HEK293 (cell line): Measurements from ENCODE around the gene DHFR.

Experiments used
- CTCF ChIA-PET: fragments of 350-600 bp; formaldehyde crosslinking; extraction: SDS; loops from one replicate; lab custom pipeline; 2021; ENCODE audit warnings: antibody characterized with exemption; lab: Yijun Ruan, JAX
- POLR2A ChIA-PET: fragments of 300-600 bp; formaldehyde crosslinking; extraction: SDS; loops from one replicate; lab custom pipeline; 2020; ENCODE audit warnings: antibody characterized with exemption, inconsistent platforms; lab: Yijun Ruan, JAX
- H3K27ac ChIP-seq: fragments of 200-500 bp; sonication (Bioruptor generic); 2 replicates; pipeline ENCODE4 v1.5.1; 2014; ENCODE audit warnings: low read depth, low read length, control low read depth, inconsistent platforms; ENCODE audit errors: extremely low read depth
- H3K36me3 ChIP-seq, 2 experiments: fragments of 200-500 bp in 1 of 2; sonication (Bioruptor generic) in 1 of 2; 1 replicate in 1 of 2; 2 replicates in 1 of 2; pipeline ENCODE4 v1.5.1; 2014 to 2017; ENCODE audit warnings: inconsistent platforms in 2 of 2, low read length in 2 of 2; ENCODE audit not compliant: control insufficient read depth in 2 of 2, insufficient read depth in 1 of 2
- H3K4me1 ChIP-seq: fragments of 200-500 bp; sonication (Bioruptor generic); 2 replicates; pipeline ENCODE4 v1.5.1; 2014; ENCODE audit warnings: mild to moderate bottlenecking, low read length, inconsistent platforms; ENCODE audit not compliant: control insufficient read depth, insufficient read depth
- H3K4me3 ChIP-seq: 2 replicates; pipeline ENCODE4 v1.5.1; 2011; ENCODE audit warnings: low read depth, mild to moderate bottlenecking, control low read depth, low read length, moderate library complexity
- H3K9me3 ChIP-seq: fragments of 200-500 bp; sonication (Bioruptor generic); 2 replicates; pipeline ENCODE4 v1.5.1; 2014; ENCODE audit warnings: low read depth, low read length, inconsistent platforms; ENCODE audit not compliant: control insufficient read depth, insufficient read depth
- KLF8 ChIP-seq: fragments of 450-650 bp; formaldehyde crosslinking; IDR thresholded peaks from 2 replicates; pipeline ENCODE4 v1.5.1; 2016; ENCODE audit warnings: missing biosample characterization, missing genetic modification characterization
- SCRT1 ChIP-seq: fragments of 450-650 bp; formaldehyde crosslinking; IDR thresholded peaks from 2 replicates; pipeline ENCODE4 v1.5.1; 2016; ENCODE audit warnings: missing biosample characterization, missing genetic modification characterization, borderline replicate concordance
- SCRT2 ChIP-seq: fragments of 450-650 bp; formaldehyde crosslinking; IDR thresholded peaks from 2 replicates; pipeline ENCODE4 v1.5.1; 2016; ENCODE audit warnings: missing biosample characterization, missing genetic modification characterization
- YY1 ChIP-seq: fragments of 450-650 bp; formaldehyde crosslinking; IDR thresholded peaks from 2 replicates; pipeline ENCODE4 v1.5.1; 2018; ENCODE audit warnings: missing biosample characterization, missing genetic modification characterization
- ZBTB26 ChIP-seq: fragments of 450-650 bp; formaldehyde crosslinking; optimal IDR thresholded peaks from 2 replicates; pipeline ENCODE3; 2016; ENCODE audit warnings: missing biosample characterization, mild to moderate bottlenecking, missing genetic modification characterization
- ZFHX2 ChIP-seq: fragments of 450-650 bp; formaldehyde crosslinking; conservative IDR thresholded peaks from 2 replicates; pipeline ENCODE4 v1.5.1; 2016; ENCODE audit warnings: missing biosample characterization, missing genetic modification characterization
- ZFP3 ChIP-seq: fragments of 450-650 bp; formaldehyde crosslinking; IDR thresholded peaks from 2 replicates; pipeline ENCODE4 v1.5.1; 2016; ENCODE audit warnings: low read depth, missing biosample characterization, missing genetic modification characterization
- ZNF112 ChIP-seq: fragments of 450-650 bp; formaldehyde crosslinking; IDR thresholded peaks from 2 replicates; pipeline ENCODE4 v1.5.0; 2017; ENCODE audit warnings: missing biosample characterization, missing genetic modification characterization
- ZNF121 ChIP-seq: fragments of 450-650 bp; formaldehyde crosslinking; IDR thresholded peaks from 2 replicates; pipeline ENCODE4 v1.5.1; 2016; ENCODE audit warnings: missing biosample characterization, missing genetic modification characterization
- ZNF169 ChIP-seq: fragments of 450-650 bp; formaldehyde crosslinking; IDR thresholded peaks from 2 replicates; pipeline ENCODE4 v1.5.1; 2016; ENCODE audit warnings: missing biosample characterization, missing genetic modification characterization
- ZNF266 ChIP-seq: fragments of 450-650 bp; formaldehyde crosslinking; IDR thresholded peaks from 2 replicates; pipeline ENCODE4 v1.5.1; 2016; ENCODE audit warnings: missing biosample characterization, missing genetic modification characterization, low read depth
- ZNF311 ChIP-seq: fragments of 450-650 bp; formaldehyde crosslinking; IDR thresholded peaks from 2 replicates; pipeline ENCODE4 v1.5.1; 2017; ENCODE audit warnings: missing biosample characterization, missing genetic modification characterization, borderline replicate concordance
- ZNF473 ChIP-seq: fragments of 450-650 bp; formaldehyde crosslinking; IDR thresholded peaks from 2 replicates; pipeline ENCODE4 v1.5.1; 2017; ENCODE audit warnings: missing biosample characterization, missing genetic modification characterization
- ZNF48 ChIP-seq: fragments of 450-650 bp; formaldehyde crosslinking; IDR thresholded peaks from 2 replicates; pipeline ENCODE4 v1.5.1; 2016; ENCODE audit warnings: missing biosample characterization, missing genetic modification characterization
- ZNF518A ChIP-seq: fragments of 450-650 bp; formaldehyde crosslinking; conservative IDR thresholded peaks from 2 replicates; pipeline ENCODE4 v1.5.1; 2016; ENCODE audit warnings: low read depth, missing biosample characterization, missing genetic modification characterization
- ZNF530 ChIP-seq: fragments of 450-650 bp; formaldehyde crosslinking; IDR thresholded peaks from 2 replicates; pipeline ENCODE4 v1.5.1; 2016; ENCODE audit warnings: low read depth, missing biosample characterization, missing genetic modification characterization
- ZNF560 ChIP-seq: fragments of 450-650 bp; formaldehyde crosslinking; IDR thresholded peaks from 2 replicates; pipeline ENCODE4 v1.5.1; 2017; ENCODE audit warnings: missing biosample characterization, missing genetic modification characterization, borderline replicate concordance
- ZNF660 ChIP-seq: fragments of 450-650 bp; IDR thresholded peaks from 2 replicates; pipeline ENCODE4 v1.5.1; 2018; ENCODE audit warnings: missing biosample characterization, mild to moderate bottlenecking, missing genetic modification characterization
- ZNF670 ChIP-seq: fragments of 450-650 bp; formaldehyde crosslinking; IDR thresholded peaks from 2 replicates; pipeline ENCODE4 v1.5.1; 2016; ENCODE audit warnings: missing biosample characterization, missing genetic modification characterization, low read depth
- ZNF677 ChIP-seq: fragments of 450-650 bp; IDR thresholded peaks from 2 replicates; pipeline ENCODE4 v1.5.0; 2018; ENCODE audit warnings: missing biosample characterization, mild to moderate bottlenecking, missing genetic modification characterization, moderate library complexity
- TF ChIP-seq, protein P1 (sequence below): fragments of 450-650 bp; formaldehyde crosslinking; IDR thresholded peaks from 2 replicates; pipeline ENCODE4 v1.5.1; 2016; ENCODE audit warnings: missing biosample characterization, missing genetic modification characterization
- TF ChIP-seq, protein P2 (sequence below): fragments of 450-650 bp; formaldehyde crosslinking; IDR thresholded peaks from 2 replicates; pipeline ENCODE4 v1.5.1; 2016; ENCODE audit warnings: missing biosample characterization, missing genetic modification characterization, low read depth
- TF ChIP-seq, protein P3 (sequence below): fragments of 450-650 bp; formaldehyde crosslinking; IDR thresholded peaks from 2 replicates; pipeline ENCODE4 v1.5.1; 2017; ENCODE audit warnings: missing biosample characterization, missing genetic modification characterization

Gene DHFR

DNA sequence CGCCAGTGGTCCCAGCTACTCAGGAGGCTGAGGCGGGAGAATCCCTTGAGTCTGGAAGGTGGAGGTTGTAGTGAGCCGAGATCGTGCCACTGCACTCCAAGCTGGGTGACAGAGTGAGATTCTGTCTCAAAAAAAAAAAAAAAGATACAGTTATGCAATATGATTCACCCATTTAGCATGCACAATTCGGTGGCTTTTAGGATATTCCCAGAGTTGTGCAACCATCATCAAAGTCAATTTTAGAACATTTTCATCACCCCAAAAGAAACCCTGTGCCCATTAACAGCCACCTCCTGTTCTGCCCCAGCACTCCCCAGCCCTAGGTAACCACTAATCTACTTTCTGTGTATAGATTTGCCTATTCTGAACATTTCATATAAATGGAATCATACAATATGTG is 4.3 kb upstream of the DHFR start:
- no peak overlapping the region for H3K4me3 ChIP-seq
- H3K9me3 ChIP-seq = no peaks in the 10 kb centered on the region
- ChIA-PET CTCF (interaction anchor here (4.1 kb wide), 1 partner anchor 13 kb away, joined by 22 read pairs; no protein-coding TSS in a partner anchor), POLR2A (no interaction called here)
- H3K4me1 ChIP-seq = peaks cover 6% of the 10 kb centered on the region; the same call in 1 of the 2 replicates
- H3K36me3 ChIP-seq = peaks cover 52 to 66% of the 10 kb centered on the region in 2 experiments
- TF ChIP-seq, protein P1, sequence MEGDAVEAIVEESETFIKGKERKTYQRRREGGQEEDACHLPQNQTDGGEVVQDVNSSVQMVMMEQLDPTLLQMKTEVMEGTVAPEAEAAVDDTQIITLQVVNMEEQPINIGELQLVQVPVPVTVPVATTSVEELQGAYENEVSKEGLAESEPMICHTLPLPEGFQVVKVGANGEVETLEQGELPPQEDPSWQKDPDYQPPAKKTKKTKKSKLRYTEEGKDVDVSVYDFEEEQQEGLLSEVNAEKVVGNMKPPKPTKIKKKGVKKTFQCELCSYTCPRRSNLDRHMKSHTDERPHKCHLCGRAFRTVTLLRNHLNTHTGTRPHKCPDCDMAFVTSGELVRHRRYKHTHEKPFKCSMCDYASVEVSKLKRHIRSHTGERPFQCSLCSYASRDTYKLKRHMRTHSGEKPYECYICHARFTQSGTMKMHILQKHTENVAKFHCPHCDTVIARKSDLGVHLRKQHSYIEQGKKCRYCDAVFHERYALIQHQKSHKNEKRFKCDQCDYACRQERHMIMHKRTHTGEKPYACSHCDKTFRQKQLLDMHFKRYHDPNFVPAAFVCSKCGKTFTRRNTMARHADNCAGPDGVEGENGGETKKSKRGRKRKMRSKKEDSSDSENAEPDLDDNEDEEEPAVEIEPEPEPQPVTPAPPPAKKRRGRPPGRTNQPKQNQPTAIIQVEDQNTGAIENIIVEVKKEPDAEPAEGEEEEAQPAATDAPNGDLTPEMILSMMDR (tag by site-specific recombination) = no peak
- TF ChIP-seq ZNF518A (tag by site-specific recombination) = no peak
- TF ChIP-seq YY1 (tag by site-specific recombination) = no peak
- TF ChIP-seq ZNF112 (tag by site-specific recombination) = no peak
- TF ChIP-seq ZNF560 = no peak
- no peak for TF ChIP-seq ZFP3
- TF ChIP-seq ZNF48 (tag by site-specific recombination) = no peak
- TF ChIP-seq SCRT2 (tag by site-specific recombination) = no peak
- no peak for TF ChIP-seq KLF8
- TF ChIP-seq ZNF473 (tag by site-specific recombination) = no peak
- no peak for TF ChIP-seq ZNF677 (tag by site-specific recombination)
- no peak for TF ChIP-seq ZNF530 (tag by site-specific recombination)
- no peak for TF ChIP-seq ZNF121 (tag by site-specific recombination)
- TF ChIP-seq ZNF266 (tag by site-specific recombination) = no peak
- H3K27ac ChIP-seq = no peak overlapping the region

DNA sequence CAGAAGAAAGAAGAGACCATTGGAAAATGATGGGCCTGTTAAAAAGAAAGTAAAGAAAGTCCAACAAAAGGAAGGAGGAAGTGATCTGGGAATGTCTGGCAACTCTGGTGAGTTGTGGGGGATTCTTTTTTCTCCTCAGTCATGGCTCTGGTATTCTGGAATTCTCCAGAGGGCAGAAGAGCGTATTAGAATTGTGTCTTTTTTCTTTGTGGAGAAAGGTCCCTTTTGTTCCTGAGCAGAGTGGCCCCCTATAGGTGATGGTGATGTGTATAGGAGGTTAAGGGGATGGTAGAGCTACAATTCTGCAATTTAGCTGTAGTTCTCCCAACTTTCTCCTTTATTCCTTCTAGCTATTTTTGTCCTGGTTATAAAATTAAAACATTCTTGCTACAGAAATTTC is 1.6 kb upstream of the DHFR start:
- Histone ChIP-seq H3K4me3 (no peak overlapping the region), H3K9me3 (no peaks in the 10 kb centered on the region), H3K4me1 (peaks cover 6% of the 10 kb centered on the region; the same call in 1 of the 2 replicates), H3K27ac (no peak overlapping the region), H3K36me3 (peaks cover 43 to 50% of the 10 kb centered on the region in 2 experiments)
- POLR2A ChIA-PET = no interaction called here
- CTCF ChIA-PET = interaction anchor here (0.8 to 4.1 kb wide), 3 partner anchors 16 to 32 kb away, joined by 3 to 22 read pairs (median 4); no protein-coding TSS in a partner anchor
- TF ChIP-seq ZNF169 (tag by site-specific recombination) (no peak), ZNF670 (no peak), SCRT1 (tag by site-specific recombination) (no peak), ZNF660 (tag by site-specific recombination) (no peak), ZBTB26 (tag by site-specific recombination) (no peak), ZNF311 (no peak), ZFHX2 (tag by site-specific recombination) (no peak)
- TF ChIP-seq, protein P2, sequence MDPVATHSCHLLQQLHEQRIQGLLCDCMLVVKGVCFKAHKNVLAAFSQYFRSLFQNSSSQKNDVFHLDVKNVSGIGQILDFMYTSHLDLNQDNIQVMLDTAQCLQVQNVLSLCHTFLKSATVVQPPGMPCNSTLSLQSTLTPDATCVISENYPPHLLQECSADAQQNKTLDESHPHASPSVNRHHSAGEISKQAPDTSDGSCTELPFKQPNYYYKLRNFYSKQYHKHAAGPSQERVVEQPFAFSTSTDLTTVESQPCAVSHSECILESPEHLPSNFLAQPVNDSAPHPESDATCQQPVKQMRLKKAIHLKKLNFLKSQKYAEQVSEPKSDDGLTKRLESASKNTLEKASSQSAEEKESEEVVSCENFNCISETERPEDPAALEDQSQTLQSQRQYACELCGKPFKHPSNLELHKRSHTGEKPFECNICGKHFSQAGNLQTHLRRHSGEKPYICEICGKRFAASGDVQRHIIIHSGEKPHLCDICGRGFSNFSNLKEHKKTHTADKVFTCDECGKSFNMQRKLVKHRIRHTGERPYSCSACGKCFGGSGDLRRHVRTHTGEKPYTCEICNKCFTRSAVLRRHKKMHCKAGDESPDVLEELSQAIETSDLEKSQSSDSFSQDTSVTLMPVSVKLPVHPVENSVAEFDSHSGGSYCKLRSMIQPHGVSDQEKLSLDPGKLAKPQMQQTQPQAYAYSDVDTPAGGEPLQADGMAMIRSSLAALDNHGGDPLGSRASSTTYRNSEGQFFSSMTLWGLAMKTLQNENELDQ (tag by site-specific recombination) = no peak
- TF ChIP-seq, protein P3, sequence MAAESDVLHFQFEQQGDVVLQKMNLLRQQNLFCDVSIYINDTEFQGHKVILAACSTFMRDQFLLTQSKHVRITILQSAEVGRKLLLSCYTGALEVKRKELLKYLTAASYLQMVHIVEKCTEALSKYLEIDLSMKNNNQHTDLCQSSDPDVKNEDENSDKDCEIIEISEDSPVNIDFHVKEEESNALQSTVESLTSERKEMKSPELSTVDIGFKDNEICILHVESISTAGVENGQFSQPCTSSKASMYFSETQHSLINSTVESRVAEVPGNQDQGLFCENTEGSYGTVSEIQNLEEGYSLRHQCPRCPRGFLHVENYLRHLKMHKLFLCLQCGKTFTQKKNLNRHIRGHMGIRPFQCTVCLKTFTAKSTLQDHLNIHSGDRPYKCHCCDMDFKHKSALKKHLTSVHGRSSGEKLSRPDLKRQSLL = 0 out of 2 replicates have a peak, but pooled peaks have one; percentile 11
